Endothelial cell of umbilical vein (primary cell): ENCODE measurements around the gene EPB41L1. TPM values are rescaled to one million over a fixed set of nuclear protein-coding genes. Genes with fewer than 3 reads are reported as not detected.

Experiments
- BruUV-seq: library from RNA; stranded (reverse); fragments of 400-500 nt; replicated peaks from 2 replicates; lab custom pipeline; 2021; lab: Mats Ljungman, UMichigan
- CTCF ChIA-PET: fragments of 300-600, 350-600 bp; sonication (Branson Sonifier 250); formaldehyde crosslinking; loops from one replicate; lab custom pipeline; 2021; ENCODE audit warnings: antibody characterized with exemption, inconsistent platforms; lab: Charles Lee
- POLR2A ChIA-PET: fragments of 300-600, 350-600 bp; sonication (Branson Sonifier 250); formaldehyde crosslinking; loops from one replicate; lab custom pipeline; 2021; ENCODE audit warnings: antibody characterized with exemption, inconsistent platforms; lab: Charles Lee
- DNase-seq: peaks from one replicate; pipeline ENCODE4 v3.0.0-alpha.2; 2011; ENCODE audit warnings: low read depth, low spot score
- FAIRE-seq: peaks from 2 replicates; lab custom pipeline; 2011; peaks lifted over from hg19 to GRCh38; lab: Jason Lieb, UNC
- H2AFZ ChIP-seq: 2 replicates; pipeline ENCODE4 v1.6.0; 2012; ENCODE audit warnings: low read depth, low read length, control low read depth, inconsistent platforms
- H3K27ac ChIP-seq: 2 replicates; pipeline ENCODE4 v1.5.1; 2011; ENCODE audit warnings: low read depth, mild to moderate bottlenecking, control low read depth, low read length, moderate library complexity; ENCODE audit not compliant: insufficient read depth
- H3K27me3 ChIP-seq, 2 experiments: 2 replicates each; pipeline versions ENCODE4 v1.6.0 to v1.6.1; 2011; ENCODE audit warnings: low read length in 2 of 2, mixed read lengths in 1 of 2; ENCODE audit not compliant: control insufficient read depth in 2 of 2, insufficient read depth in 2 of 2
- H3K36me3 ChIP-seq, 2 experiments: 2 replicates in 1 of 2; 3 replicates in 1 of 2; pipeline ENCODE4 v1.5.1; 2011; ENCODE audit warnings: low read length in 2 of 2, mild to moderate bottlenecking in 1 of 2, moderate library complexity in 1 of 2; ENCODE audit not compliant: control insufficient read depth in 2 of 2, insufficient read depth in 2 of 2; ENCODE audit errors: extremely low read depth in 1 of 2
- H3K4me1 ChIP-seq: 3 replicates; pipeline ENCODE4 v1.5.1; 2011; ENCODE audit warnings: mild to moderate bottlenecking, low read length; ENCODE audit not compliant: control insufficient read depth, insufficient read depth; ENCODE audit errors: extremely low read depth
- H3K4me2 ChIP-seq: 2 replicates; pipeline ENCODE4 v1.6.1; 2011; ENCODE audit warnings: low read length, control low read depth, mixed read lengths; ENCODE audit not compliant: insufficient read depth
- H3K4me3 ChIP-seq, 3 experiments: fragments of 200-600 bp in 1 of 3; sonication (generic), shearing (Covaris generic) in 1 of 3; replicated peaks in 1 of 3; 2 replicates each; pipeline ENCODE4 v1.5.1; 2011 to 2016; ENCODE audit warnings: control low read depth in 3 of 3, low read length in 3 of 3, mild to moderate bottlenecking in 2 of 3, inconsistent platforms in 1 of 3, low read depth in 1 of 3, moderate library complexity in 1 of 3; ENCODE audit not compliant: insufficient read depth in 1 of 3
- H3K79me2 ChIP-seq: 2 replicates; pipeline ENCODE4 v1.6.0; 2012; ENCODE audit warnings: low read length, inconsistent platforms; ENCODE audit not compliant: control insufficient read depth, insufficient read depth
- H3K9ac ChIP-seq: replicated peaks from 2 replicates; pipeline ENCODE3; 2011; ENCODE audit warnings: low read length, control low read depth; ENCODE audit not compliant: insufficient read depth; ENCODE audit errors: extremely low read depth
- H3K9me1 ChIP-seq: replicated peaks from 3 replicates; pipeline ENCODE4 v1.6.0; 2011; ENCODE audit warnings: mild to moderate bottlenecking, low read length; ENCODE audit not compliant: control insufficient read depth, insufficient read depth; ENCODE audit errors: extremely low read depth
- H3K9me3 ChIP-seq: replicated peaks from 2 replicates; pipeline ENCODE4 v1.5.1; 2012; ENCODE audit warnings: low read length, inconsistent platforms; ENCODE audit not compliant: control insufficient read depth, insufficient read depth
- H4K20me1 ChIP-seq: replicated peaks from 2 replicates; pipeline ENCODE3; 2011; ENCODE audit warnings: mild to moderate bottlenecking, low read length; ENCODE audit not compliant: control insufficient read depth, insufficient read depth; ENCODE audit errors: extremely low read depth
- EZH2 ChIP-seq: IDR thresholded peaks from 2 replicates; pipeline ENCODE4 v1.6.1; 2012; ENCODE audit warnings: borderline replicate concordance, low read depth, mild to moderate bottlenecking, moderate library complexity, low read length, inconsistent platforms; ENCODE audit not compliant: severe bottlenecking
- FOS ChIP-seq: IDR thresholded peaks from 2 replicates; pipeline ENCODE4 v1.6.1; 2011; ENCODE audit warnings: mild to moderate bottlenecking, low read length, moderate library complexity, borderline replicate concordance; ENCODE audit not compliant: insufficient read depth
- GATA2 ChIP-seq: IDR thresholded peaks from 2 replicates; pipeline ENCODE4 v1.7.0; 2011; ENCODE audit warnings: low read depth, mild to moderate bottlenecking, moderate library complexity, mixed read lengths, low read length; ENCODE audit not compliant: insufficient read length, insufficient read depth
- JUN ChIP-seq: IDR thresholded peaks from 2 replicates; pipeline ENCODE4 v1.6.1; 2011; ENCODE audit warnings: borderline replicate concordance, low read depth; ENCODE audit not compliant: insufficient read length, insufficient read depth
- MYC ChIP-seq: IDR thresholded peaks from one replicate; pipeline ENCODE4 v1.6.1; 2011; ENCODE audit warnings: mild to moderate bottlenecking, low read depth, low read length
- POLR2A ChIP-seq: IDR thresholded peaks from 2 replicates; pipeline ENCODE4 v1.6.1; 2012; ENCODE audit warnings: low read depth, mild to moderate bottlenecking, control low read depth, low read length
- POLR2AphosphoS5 ChIP-seq: IDR thresholded peaks from 2 replicates; pipeline ENCODE4 v1.6.1; 2012; ENCODE audit warnings: low read depth, mild to moderate bottlenecking, control low read depth, low read length, moderate library complexity; ENCODE audit not compliant: insufficient read depth
- dilution Hi-C: fragments of 300-500 bp; cut with MboI; formaldehyde crosslinking; loops from one replicate; pipeline ENCODE4 v1.15.0; 2019; ENCODE audit warnings: low sequenced_read_pairs; ENCODE audit not compliant: extremely low pct_ligation_motif_present
- intact Hi-C: fragments of 100-400 bp; cut with micrococcal nuclease; formaldehyde crosslinking; loops from one replicate; pipeline ENCODE4 v1.10.0; 2022
- polyA plus RNA-seq, 4 experiments: library from polyadenylated mRNA; depleted of rRNA in 3 of 4; stranded (reverse) in 3 of 4; unstranded in 1 of 4; fragments of >200 nt; gene quantifications; 2 replicates each; pipeline versions ENCODE4 v1.2.1 to v1.2.3, GENCODE V29; 2011 to 2012; ENCODE audit warnings: missing spikeins in 1 of 4
- total RNA-seq: library from RNA; stranded (reverse); gene quantifications from 2 replicates; pipeline ENCODE4 v1.2.3, GENCODE V29; 2021
- TF ChIP-seq, protein P1 (sequence below): IDR thresholded peaks from 2 replicates; pipeline ENCODE4 v1.6.1; 2011; ENCODE audit not compliant: insufficient read depth, insufficient read length
- TF ChIP-seq, protein P2 (sequence below), 2 donors: IDR thresholded peaks; 1 replicate in 1 of 2; 2 replicates in 1 of 2; pipeline ENCODE4 v1.5.1; 2011; ENCODE audit warnings: low read length in 2 of 2, mild to moderate bottlenecking in 2 of 2, moderate library complexity in 2 of 2, control low read depth in 1 of 2, inconsistent platforms in 1 of 2, low read depth in 1 of 2; ENCODE audit not compliant: insufficient read depth in 1 of 2; ENCODE audit errors: extremely low read depth in 1 of 2

Gene EPB41L1
- total and polyA plus RNA-seq, 2 donors (not counting 3 experiments of a cell fraction or from before 2014, with no cell fraction given): 6.1 to 12.2 TPM

DNA sequence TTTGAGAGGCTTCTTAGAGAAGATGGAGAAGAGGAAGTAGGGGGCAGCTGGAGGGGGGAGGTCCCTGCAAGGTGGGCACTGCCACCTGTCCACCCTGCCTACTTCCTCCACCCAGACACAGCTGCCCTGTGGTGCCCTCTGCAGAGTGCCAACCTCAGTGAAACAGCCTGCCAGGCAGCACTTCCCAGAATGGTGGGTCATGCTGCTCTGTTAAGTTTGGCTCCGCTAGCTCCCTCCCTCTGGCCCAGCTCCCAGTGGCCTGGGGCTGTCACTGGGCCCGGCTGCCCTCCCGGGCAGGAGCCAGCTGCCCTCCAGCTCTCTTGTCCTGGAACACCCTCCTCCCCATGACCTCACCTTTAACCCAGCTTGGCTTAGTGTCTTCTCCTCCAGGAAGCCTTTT lies 5.1 kb upstream of the EPB41L1 start:
- Histone ChIP-seq H3K9ac (no peak overlapping the region), H3K9me1 (no peaks in the 10 kb centered on the region), H3K9me3 (no peaks in the 10 kb centered on the region), H3K36me3 (no peaks in the 10 kb centered on the region), H3K4me1 (peaks cover 16% of the 10 kb centered on the region), H3K4me3 (no peak overlapping the region), H4K20me1 (no peaks in the 10 kb centered on the region), H3K79me2 (no peaks in the 10 kb centered on the region), H3K27ac (no peak overlapping the region), H3K4me2 (no peak overlapping the region), H2AFZ (no peak overlapping the region), H3K27me3 (no peaks in the 10 kb centered on the region)
- FAIRE-seq (no peak), DNase-seq (no peak)
- ChIA-PET CTCF (interaction anchor here (1.2 to 1.8 kb wide), 2 partner anchors 156 to 195 kb away, joined by 3 to 10 read pairs; partner anchors contain the start of gene SCAND1), POLR2A (no interaction called here)
- BruUV-seq: no TSS peak
- dilution Hi-C loops (no loop called here), intact Hi-C loops (no loop called here)
- TF ChIP-seq MYC (no peak), POLR2AphosphoS5 (no peak), EZH2 (no peak), FOS (no peak), JUN (no peak), POLR2A (no peak), GATA2 (no peak)
- TF ChIP-seq, protein P1, sequence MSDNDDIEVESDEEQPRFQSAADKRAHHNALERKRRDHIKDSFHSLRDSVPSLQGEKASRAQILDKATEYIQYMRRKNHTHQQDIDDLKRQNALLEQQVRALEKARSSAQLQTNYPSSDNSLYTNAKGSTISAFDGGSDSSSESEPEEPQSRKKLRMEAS: no peak
- TF ChIP-seq, protein P2, sequence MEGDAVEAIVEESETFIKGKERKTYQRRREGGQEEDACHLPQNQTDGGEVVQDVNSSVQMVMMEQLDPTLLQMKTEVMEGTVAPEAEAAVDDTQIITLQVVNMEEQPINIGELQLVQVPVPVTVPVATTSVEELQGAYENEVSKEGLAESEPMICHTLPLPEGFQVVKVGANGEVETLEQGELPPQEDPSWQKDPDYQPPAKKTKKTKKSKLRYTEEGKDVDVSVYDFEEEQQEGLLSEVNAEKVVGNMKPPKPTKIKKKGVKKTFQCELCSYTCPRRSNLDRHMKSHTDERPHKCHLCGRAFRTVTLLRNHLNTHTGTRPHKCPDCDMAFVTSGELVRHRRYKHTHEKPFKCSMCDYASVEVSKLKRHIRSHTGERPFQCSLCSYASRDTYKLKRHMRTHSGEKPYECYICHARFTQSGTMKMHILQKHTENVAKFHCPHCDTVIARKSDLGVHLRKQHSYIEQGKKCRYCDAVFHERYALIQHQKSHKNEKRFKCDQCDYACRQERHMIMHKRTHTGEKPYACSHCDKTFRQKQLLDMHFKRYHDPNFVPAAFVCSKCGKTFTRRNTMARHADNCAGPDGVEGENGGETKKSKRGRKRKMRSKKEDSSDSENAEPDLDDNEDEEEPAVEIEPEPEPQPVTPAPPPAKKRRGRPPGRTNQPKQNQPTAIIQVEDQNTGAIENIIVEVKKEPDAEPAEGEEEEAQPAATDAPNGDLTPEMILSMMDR (IDR thresholded peaks at IDR 0.05; ENCODE audit: extremely low read depth in 1 of 2, insufficient read depth in 1 of 2, low read depth in 1 of 2, low read length in 2 of 2): no peak
